Measurements from ENCODE around the gene MEAF6.

The MEAF6 gene

DNA sequence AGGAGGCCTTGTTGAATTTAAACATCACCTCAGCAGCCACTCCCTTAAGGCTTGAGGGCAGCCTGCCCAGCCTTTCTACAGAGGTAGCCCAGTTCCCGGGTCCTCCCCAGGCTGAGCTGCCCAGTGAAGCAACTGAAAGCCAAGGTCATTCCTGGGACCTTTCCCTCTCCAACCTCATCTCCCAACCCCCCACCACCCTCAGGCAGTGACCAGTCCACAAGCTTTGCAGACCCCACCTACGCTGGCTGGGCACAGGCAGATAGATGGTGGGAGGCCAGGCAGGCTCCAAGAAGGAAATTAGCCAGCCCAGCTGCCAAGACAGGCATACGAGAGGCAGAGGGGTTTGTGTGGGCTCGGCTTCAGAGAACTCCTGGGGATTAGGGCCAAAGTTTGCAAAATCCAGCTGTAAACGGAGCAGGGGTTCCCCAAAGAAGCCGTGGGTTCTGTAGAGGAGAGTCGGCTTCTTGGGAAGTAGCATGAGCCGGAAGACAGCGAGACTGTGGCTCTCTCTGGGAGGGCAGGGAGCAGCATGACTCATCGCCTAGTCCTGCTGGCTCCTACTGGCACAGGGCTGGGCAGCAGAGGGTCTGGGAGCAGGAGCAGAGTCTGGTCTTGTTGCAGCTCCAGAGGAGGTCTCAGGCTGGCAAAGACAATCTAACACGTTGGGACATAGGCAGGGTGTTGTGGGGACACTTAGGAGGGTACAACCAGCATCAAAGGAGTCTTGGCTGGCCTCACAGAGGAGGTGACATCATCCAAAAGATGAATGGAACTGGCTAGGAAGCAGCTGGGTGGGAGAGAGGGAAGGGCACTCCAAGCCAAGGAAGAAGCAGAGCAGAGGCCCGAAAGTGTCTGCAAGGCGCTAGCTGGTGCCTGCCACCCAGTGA, 43.0 kb downstream of the MEAF6 start:
- no peak for DNase-seq

DNA sequence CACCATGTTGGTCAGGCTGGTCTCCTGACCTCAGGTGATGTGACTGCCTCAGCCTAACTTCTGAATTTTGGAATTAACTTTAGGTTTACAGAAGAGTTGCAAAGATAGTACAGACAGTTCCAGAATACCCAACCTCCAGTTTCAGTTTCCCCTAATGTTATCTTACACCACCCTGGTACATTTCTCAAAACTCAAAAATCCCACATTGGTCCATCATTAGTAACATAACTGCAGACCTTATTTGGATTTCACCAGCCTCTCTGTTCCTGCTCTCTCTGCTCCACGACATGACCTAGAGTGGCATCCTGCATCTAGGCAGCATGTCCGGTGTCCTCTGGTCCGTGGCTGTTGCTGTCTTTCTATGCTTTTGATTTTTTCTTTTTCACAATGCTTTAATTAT, 45.2 kb downstream of the MEAF6 start:
- DNase-seq = no peak

DNA sequence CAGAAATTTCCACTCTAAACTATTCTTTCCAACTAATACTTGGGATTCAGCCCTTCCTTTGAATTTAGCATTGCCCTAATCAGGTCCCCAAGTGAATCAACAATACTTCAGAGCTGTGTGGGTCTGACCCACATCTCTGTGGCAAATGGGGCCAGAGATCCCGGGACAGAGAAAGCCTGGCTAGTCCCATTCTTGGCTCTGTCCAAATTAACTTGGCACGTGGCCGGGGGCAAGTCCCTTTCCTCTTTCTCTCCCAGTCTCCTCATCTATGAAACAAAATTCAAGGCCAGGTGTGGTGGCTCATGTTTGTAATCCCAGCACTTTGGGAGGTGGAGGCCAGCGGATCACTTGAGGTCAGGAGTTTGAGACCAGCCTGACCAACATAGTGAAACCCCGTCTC, 46.5 kb downstream of the MEAF6 start:
- no peak for DNase-seq

DNA sequence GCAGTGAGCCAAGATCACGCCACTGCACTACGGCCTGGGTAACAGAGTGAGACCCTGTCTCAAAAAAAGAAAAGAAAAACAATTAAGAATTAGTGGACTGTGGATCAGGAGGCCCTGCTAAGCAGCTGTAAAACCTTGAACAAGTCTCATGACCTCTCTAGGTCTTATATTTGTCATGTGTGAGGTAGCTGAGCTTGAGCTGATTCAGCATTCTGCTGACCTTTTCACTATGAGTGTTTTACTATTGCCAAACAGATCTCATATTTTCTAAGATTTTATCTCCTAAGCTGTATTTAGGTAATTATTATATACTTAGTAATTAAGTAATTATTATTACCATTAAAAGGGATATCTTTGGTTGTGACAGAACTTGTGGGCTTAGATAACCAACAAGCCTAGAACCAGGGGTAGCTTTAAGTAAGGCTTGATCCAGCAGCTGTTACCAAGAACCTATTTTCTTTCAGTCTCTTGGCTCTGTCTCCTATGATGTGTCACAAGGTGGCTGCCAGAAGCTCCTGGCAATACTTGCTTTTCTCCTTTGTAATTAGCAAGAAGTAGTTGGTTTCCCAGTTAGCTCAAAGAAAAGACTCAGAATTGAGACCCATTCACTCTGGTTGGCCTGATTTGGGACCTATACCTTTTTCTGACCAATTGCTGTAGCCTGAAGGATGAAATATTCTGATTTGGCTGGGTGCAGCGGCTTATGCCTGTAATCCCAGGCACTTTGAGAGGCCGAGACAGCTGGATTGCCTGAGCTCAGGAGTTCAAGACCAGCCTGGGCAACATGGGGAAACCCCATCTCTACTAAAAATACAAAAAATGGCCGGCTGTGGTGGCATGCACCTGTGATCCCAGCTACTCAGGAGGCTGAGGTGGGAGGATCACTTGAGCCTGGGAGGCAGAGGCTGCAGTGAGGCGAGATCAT, 48.7 kb downstream of the MEAF6 start:
- DNase-seq = no peak

DNA sequence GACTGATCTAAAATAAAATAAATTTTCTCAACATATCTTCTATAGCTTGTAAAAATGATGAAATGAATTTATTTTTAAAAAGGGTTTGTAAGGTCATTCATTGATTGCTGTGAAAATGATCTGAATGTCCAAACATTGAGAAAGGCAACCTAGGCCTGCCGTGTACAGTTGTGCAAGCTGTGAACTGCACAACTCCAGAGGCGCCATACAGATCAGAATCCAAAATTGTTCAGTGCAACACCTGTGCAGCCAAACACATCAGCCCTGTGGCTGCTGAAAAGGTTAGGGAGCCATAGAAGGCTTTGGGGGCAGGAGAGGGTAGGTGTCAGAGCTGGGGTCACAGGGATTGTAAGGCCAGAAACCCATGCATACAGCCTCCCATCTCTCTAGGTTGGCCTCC, 50.1 kb downstream of the MEAF6 start:
- DNase-seq = no peak

DNA sequence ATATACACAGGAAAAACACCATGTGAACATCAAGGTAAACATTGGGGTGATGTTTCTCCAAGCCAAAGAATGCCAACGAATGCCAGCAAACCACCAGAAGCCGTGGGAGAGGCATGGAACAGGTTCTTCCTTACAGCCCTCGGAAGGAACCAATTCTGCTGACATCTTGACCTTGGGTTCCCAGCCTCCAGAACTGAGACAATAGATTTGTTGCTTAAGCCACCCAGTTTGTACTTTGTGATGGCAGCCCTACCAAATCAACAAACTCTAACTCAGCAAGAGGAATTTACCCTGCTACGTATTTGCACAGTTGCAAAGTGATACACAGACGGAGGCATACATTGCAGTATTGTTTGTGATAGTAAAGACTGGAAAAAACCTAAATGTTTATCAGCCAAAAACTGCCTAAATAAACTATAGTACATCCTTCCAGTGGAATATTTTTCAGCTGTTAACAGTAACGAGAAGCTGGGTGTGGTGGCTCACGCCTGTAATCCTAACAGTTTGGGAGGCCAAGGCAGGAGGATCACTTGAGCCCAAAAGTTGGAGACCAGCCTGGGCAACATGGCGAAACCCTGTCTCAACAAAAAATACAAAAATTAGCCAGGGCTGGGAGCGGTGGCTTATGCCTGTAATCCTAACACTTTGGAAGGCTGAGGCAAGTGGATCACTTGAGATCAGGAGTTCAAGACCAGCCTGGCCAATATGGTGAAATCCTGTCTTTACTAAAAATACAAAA, 52.7 kb downstream of the MEAF6 start:
- no peak for DNase-seq

DNA sequence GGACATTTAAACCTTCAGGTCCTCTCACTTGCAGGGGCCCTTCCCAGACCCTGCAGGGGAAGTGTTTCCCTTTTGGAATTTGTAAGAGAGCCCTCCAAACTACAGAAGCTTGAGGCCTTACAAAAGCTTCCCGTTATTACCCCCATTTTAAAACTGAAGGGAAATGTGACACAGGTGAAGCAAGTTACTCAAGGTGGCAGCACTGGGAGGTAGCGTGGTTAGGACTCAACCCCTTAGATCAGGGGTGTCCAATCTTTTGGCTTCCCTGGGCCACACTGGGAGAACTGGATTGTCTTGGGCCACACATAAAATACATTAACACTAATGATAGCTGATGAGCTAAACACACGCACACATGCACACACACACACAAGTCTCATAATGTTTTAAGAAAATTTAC, 56.0 kb downstream of the MEAF6 start:
- DNase-seq = no peak

DNA sequence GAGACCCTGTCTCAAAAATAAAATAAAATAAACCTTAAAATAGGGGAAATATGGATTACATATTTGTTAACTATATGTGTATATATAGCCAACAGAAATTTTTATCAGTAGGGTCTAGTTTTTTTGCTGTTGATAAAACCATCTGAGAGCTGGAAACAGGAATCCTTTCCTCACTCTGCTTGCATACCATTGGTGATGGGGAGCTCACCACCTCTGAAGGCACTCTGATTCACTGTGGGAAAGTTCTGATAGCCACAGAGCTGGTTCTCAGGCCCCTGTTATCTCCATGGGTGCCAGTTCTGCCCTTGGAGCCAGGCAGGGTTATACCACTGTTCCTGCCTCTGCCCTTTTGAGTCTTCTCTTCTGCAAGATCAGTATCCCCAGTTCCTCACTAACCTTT, 58.0 kb downstream of the MEAF6 start:
- no peak for DNase-seq

DNA sequence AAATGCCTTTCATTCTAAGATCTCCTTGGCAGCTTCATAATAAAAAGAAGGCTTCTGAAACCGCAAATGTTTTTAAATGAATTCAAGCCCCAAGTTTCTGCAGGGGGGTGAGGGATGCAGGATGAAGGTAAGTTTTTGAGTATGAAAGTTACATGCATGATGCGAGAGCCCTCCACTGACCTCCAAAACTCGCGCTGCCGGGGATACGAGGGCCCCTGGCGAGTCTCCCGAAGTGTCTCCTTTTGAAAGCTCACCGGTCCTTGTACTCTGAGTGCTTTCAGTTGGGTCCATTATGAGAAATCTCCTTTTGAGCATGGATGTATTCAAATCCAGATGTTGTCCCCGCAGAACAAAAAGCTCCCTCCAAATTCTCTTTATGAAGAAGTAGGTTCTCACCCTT, 59.0 kb downstream of the MEAF6 start:
- DNase-seq = no peak

DNA sequence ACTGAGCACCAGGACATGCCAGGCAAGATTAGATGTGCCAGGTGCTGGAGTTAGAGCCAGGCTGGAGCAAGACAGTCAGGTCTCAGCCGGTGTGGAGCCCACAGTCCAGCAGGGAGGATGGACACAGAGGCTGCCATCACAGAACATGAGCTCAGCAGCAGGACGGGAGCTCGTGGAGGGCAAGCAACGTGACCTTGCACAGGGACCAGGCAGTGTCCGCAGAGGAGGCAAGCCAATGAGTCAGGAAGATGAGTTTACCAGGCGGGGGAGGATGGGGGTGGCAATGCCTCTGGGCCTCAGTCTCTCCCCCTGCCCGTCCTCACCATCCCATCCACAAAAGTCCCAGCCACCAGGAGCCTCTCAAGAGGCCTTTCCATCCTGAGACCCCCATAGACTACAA, 60.9 kb downstream of the MEAF6 start:
- DNase-seq = no peak

DNA sequence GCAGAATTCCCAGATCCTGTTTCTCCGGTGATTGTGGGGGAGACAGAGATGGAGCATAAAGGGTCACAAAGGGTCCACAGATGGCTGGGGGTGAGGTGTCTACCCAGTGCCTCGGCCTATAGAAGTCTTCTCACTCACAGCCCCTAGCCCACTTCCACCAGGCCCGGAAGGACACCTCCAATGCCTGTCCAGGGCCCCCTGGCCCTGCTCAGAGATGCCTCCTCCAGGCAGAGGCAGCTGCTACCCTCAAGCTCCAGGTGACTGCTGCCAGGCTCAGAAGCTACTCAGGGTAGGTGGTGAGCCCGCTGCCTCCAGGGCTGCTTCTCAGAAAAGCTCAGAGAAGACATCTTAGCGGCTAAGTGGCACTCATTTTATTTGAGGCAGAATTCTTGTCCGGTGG, 62.1 kb downstream of the MEAF6 start:
- DNase-seq = no peak

DNA sequence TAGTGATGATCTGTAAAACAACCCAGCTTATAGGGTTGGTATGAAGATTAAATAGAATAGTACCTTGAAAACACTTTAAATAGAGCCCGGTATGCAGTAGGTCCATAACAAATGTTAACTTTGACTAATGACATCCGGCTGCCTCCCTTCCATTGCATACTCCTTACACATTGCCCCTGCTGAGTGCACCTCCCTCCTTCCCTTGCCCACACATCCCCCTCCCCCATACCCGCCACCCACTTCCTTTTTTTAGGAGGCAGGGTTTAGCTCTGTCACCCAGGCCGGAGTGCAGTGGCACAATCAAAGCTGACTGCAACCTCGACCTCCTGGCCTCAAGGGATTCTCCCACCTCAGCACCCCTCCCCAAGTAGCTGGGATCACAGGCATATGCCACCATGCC, 64.6 kb downstream of the MEAF6 start:
- DNase-seq = peak; percentile 17

DNA sequence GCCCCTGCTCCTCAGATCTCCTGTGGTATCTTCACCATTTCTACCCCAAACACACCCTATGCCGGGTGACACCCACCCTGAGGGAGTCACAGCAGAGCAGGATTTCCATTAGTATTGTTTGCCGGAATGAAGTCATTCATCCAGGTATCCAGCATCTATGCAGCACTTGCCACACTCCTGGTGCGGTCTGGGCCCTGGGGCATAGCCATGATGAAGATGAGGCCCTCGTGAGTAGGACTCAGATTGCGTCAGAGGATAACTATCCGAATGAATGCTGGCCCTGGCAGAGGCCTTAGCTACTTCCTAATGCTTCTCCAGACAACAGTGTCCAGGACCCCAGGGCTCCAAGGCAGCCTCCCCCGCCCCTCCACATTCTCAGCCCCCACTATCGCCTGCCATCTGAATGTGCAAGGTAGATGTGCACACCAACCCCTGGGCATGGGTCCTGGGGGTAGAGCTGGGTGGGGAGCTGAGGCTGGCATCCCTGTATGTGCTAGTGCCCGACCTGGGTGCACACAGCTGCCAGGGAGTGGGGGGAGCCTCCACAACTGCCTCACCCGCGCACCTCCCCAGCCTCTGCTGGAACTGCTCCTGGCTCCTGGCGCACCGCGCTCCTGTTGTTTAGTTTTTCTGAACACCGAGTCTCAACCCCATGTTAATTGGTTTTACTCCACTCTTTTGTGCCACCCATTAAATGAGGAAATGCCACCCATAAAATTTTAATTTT, 65.7 kb downstream of the MEAF6 start:
- DNase-seq = no peak

DNA sequence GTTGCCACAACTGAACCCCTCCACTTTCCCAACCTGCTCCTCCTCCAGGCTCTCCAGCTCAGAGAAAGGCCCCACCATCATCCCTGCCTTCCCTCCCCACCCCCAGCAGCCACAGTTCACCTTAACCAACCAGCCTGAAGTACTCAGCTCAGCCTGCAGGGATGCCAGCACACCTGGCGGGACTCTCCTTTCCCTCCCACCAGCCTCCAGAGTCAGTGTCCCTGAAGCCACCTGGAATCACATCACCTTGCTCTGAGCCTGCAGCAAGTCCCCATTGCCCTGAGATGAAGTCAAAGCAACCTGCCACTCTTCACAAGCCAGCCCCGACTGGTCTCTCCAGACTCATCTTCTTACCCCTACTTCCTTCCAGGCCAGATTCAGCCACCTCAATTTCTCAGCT, 66.4 kb downstream of the MEAF6 start:
- DNase-seq = no peak

DNA sequence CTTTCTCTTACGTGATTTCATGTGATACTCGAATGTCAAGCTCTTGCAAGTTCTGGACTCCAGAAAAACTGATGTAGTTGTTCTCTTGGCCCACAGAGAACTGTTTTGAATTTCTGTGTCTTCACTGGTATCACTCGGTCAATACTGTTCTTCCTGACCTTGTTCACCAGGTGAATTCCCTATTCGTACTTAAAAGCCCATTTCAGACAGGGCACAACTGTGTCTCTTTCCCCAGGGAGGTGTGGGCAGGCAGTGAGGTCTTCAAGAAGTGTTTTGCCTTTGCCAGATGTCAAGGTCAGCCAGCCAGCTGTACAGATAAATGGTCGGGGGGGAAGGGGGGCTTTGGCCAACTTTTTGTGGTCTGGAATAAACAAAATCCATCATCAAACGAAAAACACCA, 67.7 kb downstream of the MEAF6 start:
- DNase-seq = no peak

DNA sequence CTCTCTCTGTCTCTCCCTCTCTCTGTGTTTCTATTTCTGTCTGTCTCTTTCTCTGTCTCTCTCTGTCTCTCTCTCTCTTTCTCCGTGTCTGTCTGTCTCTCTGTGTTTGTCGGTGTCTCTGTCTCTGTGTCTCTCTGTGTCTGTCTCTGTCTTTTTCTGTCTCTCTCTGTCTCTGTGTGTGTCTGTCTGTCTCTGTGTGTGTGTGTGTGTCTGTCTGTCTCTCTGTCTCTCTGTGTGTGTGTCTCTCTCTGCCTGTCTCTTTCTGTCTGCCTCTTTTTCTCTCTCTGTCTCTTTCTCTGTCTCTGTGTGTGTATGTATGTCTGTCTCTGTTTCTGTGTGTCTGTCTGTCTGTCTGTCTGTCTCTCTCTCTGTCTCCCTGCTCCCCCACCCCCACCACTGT, 71.9 kb downstream of the MEAF6 start:
- DNase-seq = no peak

Data from stimulated activated CD4-positive, alpha-beta T cell treated with anti-CD3 and anti-CD28 coated beads, Interleukin-12 subunit alpha, Interleukin-12 subunit beta, amount 100 ng/mL, for 4 hours (primary cell).